ENCODE results near the gene DTHD1.

Gene DTHD1

GRCh38 chr4:36281384-36282106, at the start of gene DTHD1:
Gene DTHD1, plus strand, starts transcription at chr4:36281616. Its CDS starts 143 bp downstream, at chr4:36281759.
- no peak for DNase-seq (ENCODE audit: low read depth in 2 of 2)

- DNase-seq (ENCODE audit: low read depth in 2 of 2) = no peak
These were observed 47.7 kb upstream of the DTHD1 start for GRCh38 chr4:36233567-36234266.

- no peak for DNase-seq (ENCODE audit: low read depth in 2 of 2)
These were observed 46.1 kb upstream of the DTHD1 start for GRCh38 chr4:36235306-36235705.

GRCh38 chr4:36236159-36236558, 45.3 kb upstream of the DTHD1 start:
- no peak for DNase-seq (ENCODE audit: low read depth in 2 of 2)

GRCh38 chr4:36237366-36238313, 43.8 kb upstream of the DTHD1 start:
- DNase-seq (ENCODE audit: low read depth in 2 of 2) = no peak

GRCh38 chr4:36241771-36242170, 39.6 kb upstream of the DTHD1 start:
- no peak for DNase-seq (ENCODE audit: low read depth in 2 of 2)

GRCh38 chr4:36242629-36243354, 38.6 kb upstream of the DTHD1 start:
- DNase-seq (ENCODE audit: low read depth in 2 of 2) = no peak

- DNase-seq (ENCODE audit: low read depth in 2 of 2) = peak; percentile 4 to 37
These were observed 37.8 kb upstream of the DTHD1 start for GRCh38 chr4:36243355-36244256.

GRCh38 chr4:36244257-36245082, 36.9 kb upstream of the DTHD1 start, which contains the start of gene ARAP2:
Gene ARAP2, minus strand, starts transcription at chr4:36244514. Its CDS starts 15,028 bp downstream, at chr4:36229486.
- DNase-seq (ENCODE audit: low read depth in 2 of 2) = peak; percentile 55 to 56

- DNase-seq (ENCODE audit: low read depth in 2 of 2) = no peak
These were observed 31.8 kb upstream of the DTHD1 start for GRCh38 chr4:36249610-36250009.

GRCh38 chr4:36251983-36252382, 29.4 kb upstream of the DTHD1 start:
- no peak for DNase-seq (ENCODE audit: low read depth in 2 of 2)

- DNase-seq (ENCODE audit: low read depth in 2 of 2) = no peak
These were observed 27.0 kb upstream of the DTHD1 start for GRCh38 chr4:36254371-36254770.

GRCh38 chr4:36255577-36255976, 25.8 kb upstream of the DTHD1 start:
- DNase-seq (ENCODE audit: low read depth in 2 of 2) = peak in 1 of 2 donors; percentile 18

- DNase-seq (ENCODE audit: low read depth in 2 of 2) = no peak
These were observed 25.0 kb upstream of the DTHD1 start for GRCh38 chr4:36256398-36256891.

- DNase-seq (ENCODE audit: low read depth in 2 of 2) = no peak
These were observed 20.7 kb upstream of the DTHD1 start for GRCh38 chr4:36260731-36261130.

- no peak for DNase-seq (ENCODE audit: low read depth in 2 of 2)
These were observed 17.1 kb upstream of the DTHD1 start for GRCh38 chr4:36264207-36264826.

GRCh38 chr4:36267486-36268268, 13.7 kb upstream of the DTHD1 start:
- DNase-seq (ENCODE audit: low read depth in 2 of 2) = no peak

- DNase-seq (ENCODE audit: low read depth in 2 of 2) = no peak
These were observed 12.3 kb upstream of the DTHD1 start for GRCh38 chr4:36269101-36269500.
